ENCODE results near the gene DCAF5.
A peak's percentile ranks its signal among the peaks of the same experiment; 100 is the strongest.

Gene DCAF5

GRCh38 chr14:69139743-69140142 is 13.2 kb downstream of the DCAF5 start:
- DNase-seq, result no peak

DNA sequence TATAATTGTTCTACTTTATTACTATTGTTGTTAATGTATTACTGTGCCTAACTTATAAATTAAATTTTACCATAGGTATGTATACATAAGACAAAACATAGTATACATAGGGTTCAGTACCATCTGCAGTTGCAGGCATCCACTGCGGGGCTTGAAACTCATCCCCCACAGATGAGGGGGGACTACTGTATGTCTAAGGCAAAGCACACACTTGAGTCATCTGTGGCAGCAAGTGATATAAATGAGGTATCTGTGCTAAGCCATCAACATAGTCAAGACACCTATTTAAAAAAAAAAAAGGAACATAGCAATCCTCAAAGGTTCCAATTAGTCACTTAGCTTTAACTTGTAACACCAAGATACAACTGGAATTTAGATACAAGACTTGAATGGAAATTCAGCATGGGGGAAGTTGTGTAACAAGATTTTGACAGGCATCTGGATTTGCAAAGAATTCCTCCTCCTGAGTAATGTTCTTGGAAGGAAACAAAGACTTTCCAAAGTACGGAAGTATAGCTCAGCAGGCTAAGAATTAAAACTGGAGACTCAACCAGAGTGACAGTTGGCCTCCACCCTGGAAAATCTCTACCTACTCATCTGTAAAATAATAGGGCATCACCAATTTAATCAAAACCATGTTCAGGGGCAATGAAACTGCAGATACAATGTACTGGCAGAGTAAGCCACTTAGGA is 14.9 kb downstream of the DCAF5 start:
- no peak for DNase-seq

GRCh38 chr14:69137416-69137815 is 15.5 kb downstream of the DCAF5 start:
- DNase-seq, result no peak

DNA sequence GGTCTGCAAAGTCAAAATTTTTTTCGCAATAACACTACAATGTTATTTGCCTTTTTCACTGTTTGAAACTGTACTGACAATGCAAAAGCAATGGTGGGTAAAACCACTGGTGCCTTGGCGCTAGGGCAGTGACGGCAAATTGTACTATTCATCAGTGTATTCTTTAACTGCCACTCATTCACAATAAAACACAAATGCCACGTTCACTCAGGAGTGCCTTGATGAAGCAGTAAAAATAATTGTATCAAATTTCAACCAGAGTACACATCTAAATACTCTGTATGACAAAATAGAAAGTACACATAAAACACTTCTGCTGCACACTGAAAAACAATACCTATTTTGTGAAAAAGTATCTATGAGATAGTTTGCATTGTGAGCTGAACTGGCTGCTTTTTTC is 17.8 kb downstream of the DCAF5 start:
- DNase-seq, result no peak

GRCh38 chr14:69133206-69134125 is 19.5 kb downstream of the DCAF5 start:
- no peak for DNase-seq

- DNase-seq, result no peak
These were observed 20.3 kb downstream of the DCAF5 start for GRCh38 chr14:69132513-69133181.

- no peak for DNase-seq
These were observed 21.7 kb downstream of the DCAF5 start for GRCh38 chr14:69131176-69131575.

- peak; percentile 33 for DNase-seq
These were observed 23.5 kb downstream of the DCAF5 start for GRCh38 chr14:69129264-69129880.

GRCh38 chr14:69118305-69118704 is 34.6 kb downstream of the DCAF5 start:
- no peak for DNase-seq

- DNase-seq, result no peak
These were observed 35.7 kb downstream of the DCAF5 start for GRCh38 chr14:69117020-69117767.

DNA sequence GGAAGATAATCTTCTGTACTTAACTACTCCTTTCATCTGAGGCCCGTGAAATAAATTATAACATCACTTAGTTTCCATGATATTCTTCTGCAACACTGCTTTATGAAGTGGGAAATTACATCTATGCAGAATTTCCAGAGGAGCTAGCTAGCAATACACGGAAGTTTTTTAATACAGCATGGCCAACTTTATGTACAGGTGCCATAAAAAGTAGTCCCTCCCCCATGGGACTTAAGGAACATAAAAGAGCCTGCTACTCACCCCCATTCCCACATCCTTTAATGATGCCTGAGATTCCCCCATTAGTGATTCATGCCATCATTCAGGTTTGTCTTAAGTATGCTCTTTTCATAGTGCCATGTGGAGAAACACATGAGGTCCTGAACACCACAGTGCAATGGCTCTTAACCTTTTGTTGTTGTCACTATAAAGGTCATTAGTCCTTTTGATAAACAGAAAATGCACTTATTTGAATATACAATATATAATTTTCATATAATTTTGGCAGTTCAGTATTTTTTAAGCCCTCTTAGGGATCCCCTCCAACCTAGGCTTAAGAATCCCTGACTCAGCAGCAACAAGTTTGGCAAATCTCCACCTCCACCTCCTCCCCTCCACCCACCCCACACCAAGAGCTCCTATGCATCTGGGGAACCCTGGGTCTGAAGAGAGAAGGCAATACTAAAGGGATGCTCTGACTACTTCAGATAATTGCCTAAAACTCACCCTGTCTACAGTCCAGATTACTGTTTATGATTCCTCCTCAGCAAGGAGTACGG is 37.3 kb downstream of the DCAF5 start:
- DNase-seq, result no peak

DNA sequence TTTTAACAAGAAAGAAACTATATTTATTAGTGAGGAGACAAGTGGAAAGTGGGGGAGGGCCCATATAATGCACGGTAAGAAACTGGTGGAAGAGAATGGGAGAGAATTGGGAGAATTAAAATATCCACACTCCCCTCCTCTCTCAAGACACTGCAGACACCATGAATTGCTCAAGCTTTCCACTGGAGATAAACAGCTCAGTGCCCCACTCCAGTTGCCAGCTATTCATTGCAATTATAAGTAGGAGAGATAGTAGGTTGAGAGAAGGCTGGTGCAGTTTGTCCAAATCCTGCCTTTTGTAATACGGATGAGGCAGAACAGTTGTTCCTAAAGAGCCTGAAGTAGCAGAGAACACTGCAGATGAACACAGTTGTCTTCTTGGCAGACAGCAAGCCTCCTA is 38.2 kb downstream of the DCAF5 start:
- no peak for DNase-seq

DNA sequence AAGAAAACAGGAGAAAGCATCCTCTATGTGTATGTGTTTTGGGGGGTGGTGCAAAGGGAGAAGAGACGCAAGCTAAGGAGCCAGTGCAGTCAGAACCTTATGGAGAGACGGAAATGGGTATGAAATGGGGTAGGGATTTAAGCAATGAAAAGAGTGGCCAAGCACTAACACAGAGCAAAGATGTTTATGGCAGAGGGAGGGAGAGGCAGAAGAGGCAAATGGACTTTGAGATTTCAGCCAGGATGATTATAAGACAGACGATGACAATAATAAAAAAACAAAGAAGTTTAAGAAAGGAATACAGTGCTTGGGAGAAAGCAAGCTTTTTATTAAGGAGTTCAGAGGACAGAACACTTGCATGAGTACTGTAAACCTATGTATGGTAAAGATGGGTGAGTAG is 44.6 kb downstream of the DCAF5 start:
- no peak for DNase-seq

DNA sequence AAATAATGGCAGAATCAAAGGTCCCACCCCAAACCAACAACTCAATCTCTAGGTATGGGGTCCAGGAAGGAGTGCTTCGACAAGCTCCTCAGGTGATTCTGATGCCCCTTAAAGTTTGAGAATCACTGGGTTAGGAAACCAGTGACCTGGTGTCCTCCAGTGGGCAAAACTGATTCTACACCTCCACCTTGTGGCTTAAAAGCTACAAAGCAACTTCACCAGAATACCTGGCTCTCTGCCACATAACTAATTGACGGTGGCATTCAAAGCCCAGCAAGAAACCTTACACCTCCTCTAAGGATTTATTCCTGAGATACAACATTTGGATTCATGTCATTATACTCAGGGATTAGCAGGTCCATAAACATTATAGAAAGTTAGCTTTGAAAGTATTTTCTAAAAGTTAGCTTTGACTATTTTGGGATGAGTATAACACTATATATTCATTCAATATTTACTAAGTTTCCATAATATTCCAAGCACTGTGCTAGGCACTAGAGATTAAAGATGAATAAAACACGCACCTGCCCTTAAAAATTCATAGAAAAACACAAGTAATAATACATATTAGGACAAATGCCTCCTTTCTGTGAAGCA is 45.4 kb downstream of the DCAF5 start:
- peak; percentile 19 for DNase-seq

GRCh38 chr14:69106451-69106850 is 46.5 kb downstream of the DCAF5 start:
- DNase-seq, result no peak

DNA sequence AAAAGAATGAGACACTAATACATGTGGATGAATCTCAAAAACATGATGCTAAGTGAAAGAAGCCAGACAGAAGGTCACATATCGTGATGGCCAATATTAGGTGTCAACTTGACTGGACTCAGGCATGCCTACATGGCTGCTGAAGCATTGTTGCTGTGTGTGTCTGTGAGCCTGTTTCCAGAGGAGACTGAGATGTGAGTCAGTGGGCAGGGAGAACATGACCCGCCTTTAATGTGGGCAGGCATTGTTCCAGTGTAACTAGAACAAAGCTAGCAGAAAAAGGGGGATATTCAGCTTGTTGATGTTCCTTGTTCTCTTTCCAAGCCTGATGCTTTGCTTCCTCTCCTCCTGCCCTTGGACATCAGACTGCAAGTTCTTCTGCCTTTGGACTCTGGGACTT is 47.6 kb downstream of the DCAF5 start:
- DNase-seq, result no peak

- DNase-seq, result no peak
These were observed 51.5 kb downstream of the DCAF5 start for GRCh38 chr14:69101331-69101826.

GRCh38 chr14:69097974-69098373 is 54.9 kb downstream of the DCAF5 start:
- no peak for DNase-seq

DNA sequence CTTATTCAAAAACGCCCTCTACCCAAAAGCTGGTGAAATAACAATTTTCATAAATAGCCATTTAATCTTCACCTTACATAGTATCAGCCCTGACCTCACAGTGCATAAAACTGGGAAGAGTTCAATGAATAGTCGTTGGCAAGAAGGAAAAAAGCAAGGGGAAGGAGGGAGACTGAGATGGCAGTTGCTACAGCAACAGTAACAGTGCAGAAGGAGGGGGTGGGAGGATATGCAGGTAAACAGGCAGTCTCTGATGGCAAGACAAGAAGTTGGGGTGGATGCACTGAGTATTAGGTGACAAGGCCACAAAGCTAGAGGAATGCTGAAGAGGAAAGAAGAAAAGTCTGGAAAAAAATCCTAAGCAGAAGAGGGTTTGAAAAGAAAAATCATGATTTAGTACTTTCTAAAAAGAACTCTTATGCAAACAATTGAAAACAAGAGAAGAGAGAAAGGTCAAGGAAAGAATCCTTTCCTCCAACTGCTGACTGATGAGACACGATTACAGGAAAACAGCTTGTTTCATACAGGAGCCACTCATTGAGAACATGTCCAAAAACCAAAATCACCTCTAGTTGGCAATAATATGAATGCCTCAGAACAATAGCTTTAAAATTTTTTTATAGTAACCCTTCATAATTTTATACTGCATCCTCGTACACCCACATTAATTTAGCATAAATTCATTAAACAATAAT is 56.0 kb downstream of the DCAF5 start:
- DNase-seq, result no peak

- DNase-seq, result no peak
These were observed 56.7 kb downstream of the DCAF5 start for GRCh38 chr14:69096246-69096645.
